Peyer's patch (tissue), 4 donors: ENCODE data around the gene HNRNPL.

Experiments used
- CTCF ChIP-seq, 6 experiments: fragments of 450-650 bp in 4 of 6; fragments of 200-600 bp in 2 of 6; sonication (generic) in 1 of 6; IDR thresholded peaks; one replicate each; pipeline ENCODE4 v1.5.1; 2017 to 2019; ENCODE audit warnings: antibody characterized with exemption in 6 of 6, mild to moderate bottlenecking in 3 of 6, moderate library complexity in 1 of 6
- POLR2A ChIP-seq, 2 donors: fragments of 450-650 bp; IDR thresholded peaks; one replicate each; pipeline ENCODE4 v1.5.1; 2017; ENCODE audit warnings: antibody characterized with exemption in 2 of 2, mild to moderate bottlenecking in 2 of 2, moderate library complexity in 2 of 2

GRCh38 chr19:38793177-38793576 is 56.6 kb downstream of the HNRNPL start:
- TF ChIP-seq CTCF (IDR thresholded peaks at IDR 0.05) (no peak), POLR2A (IDR thresholded peaks at IDR 0.05) (no peak)
